GM13976 (cell line): ENCODE results near the gene LRRC59.
"Not testable (repeated sequence)": the region's sequence is repeated elsewhere in the genome, so short reads cannot be mapped to it uniquely, and the experiment has no call there.

Source experiments
- DNase-seq: peaks from one replicate; pipeline ENCODE4 v3.0.0; 2012; ENCODE audit warnings: low spot score
- CTCF ChIP-seq: IDR thresholded peaks from 2 replicates; pipeline ENCODE4 v1.5.1; 2012; ENCODE audit warnings: borderline replicate concordance, mild to moderate bottlenecking; ENCODE audit not compliant: insufficient read depth; ENCODE audit errors: extremely low read depth, missing control alignments, control extremely low read depth
- in situ Hi-C: fragments of 300-500 bp; cut with MboI; formaldehyde crosslinking; loops from one replicate; pipeline ENCODE4 v1.12.0; 2022; ENCODE audit warnings: low sequenced_read_pairs, mixed read lengths, inconsistent platforms; ENCODE audit not compliant: unreplicated experiment

LRRC59 gene

GRCh38 chr17:50414808-50415207, 17.5 kb upstream of the LRRC59 start:
- no peak for TF ChIP-seq CTCF
- no peak for DNase-seq
- in situ Hi-C loops, result no loop called here

DNA sequence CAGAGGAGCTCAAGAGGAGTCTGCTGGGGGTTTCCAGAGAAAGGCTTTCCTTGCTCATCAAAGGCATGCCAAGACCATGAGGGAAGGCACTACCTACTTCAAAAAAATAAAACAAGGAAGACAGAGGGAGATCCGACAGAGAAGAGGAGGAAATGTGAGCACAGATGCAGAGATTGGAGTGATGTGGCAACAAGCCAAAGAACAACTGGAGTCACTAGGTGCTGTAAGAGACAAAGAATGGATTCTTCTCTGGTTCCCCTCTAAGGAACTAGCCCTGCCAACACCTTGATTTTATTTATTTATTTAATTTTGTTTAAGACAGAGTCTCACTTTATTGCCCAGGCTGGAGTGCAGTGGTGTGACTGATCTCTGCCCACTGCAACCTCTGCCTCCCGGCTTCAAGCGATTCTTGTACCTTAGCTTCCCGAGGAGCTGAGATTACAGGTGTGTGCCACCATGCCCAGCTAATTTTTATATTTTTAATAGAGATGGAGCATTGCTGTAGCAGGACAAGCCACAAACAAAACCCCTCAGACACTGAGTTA, 14.9 kb upstream of the LRRC59 start:
- DNase-seq, result no peak
- no peak for TF ChIP-seq CTCF
- in situ Hi-C loops, result no loop called here

GRCh38 chr17:50407921-50408320, 10.6 kb upstream of the LRRC59 start:
- TF ChIP-seq CTCF, result no peak
- DNase-seq, result no peak
- in situ Hi-C loops, result no loop called here

- no peak for TF ChIP-seq CTCF
- in situ Hi-C loops, result no loop called here
- DNase-seq, result no peak
These were observed 9.3 kb upstream of the LRRC59 start for GRCh38 chr17:50406578-50406977.

DNA sequence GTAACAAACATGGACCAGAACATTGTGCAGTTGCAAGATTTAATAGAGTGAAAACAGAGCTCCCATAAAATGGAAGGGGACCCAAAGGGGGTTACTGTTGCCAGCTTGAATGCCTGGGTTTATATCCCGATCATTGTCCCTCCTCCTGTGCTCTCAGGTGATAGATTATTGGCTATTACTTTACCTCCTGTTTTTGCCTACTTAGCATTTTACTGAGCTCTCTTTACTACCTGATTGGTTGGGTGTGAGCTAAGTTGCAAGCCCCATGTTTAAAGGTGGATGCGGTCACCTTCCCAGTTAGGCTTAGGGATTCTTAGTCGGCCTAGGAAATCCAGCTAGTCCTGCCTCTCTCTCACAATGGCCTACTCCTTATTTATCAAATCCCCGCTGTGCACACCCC, 8.0 kb upstream of the LRRC59 start:
- in situ Hi-C loops, DNase-seq: not testable (repeated sequence)

GRCh38 chr17:50399591-50399990, 2.3 kb upstream of the LRRC59 start:
- DNase-seq, in situ Hi-C loops: not testable (repeated sequence)

- in situ Hi-C loops, DNase-seq: not testable (repeated sequence)
These were observed 1.3 kb upstream of the LRRC59 start for GRCh38 chr17:50398672-50399071.

- in situ Hi-C loops, result no loop called here
- DNase-seq, result no peak
- no peak for TF ChIP-seq CTCF
These were observed 579 bp upstream of the LRRC59 start for GRCh38 chr17:50397919-50398285.
